Lung (tissue), 12 donors: Measurements from ENCODE around the gene ACSF3. TPM values are rescaled to one million over a fixed set of nuclear protein-coding genes. Genes with fewer than 3 reads are reported as not detected.

Experiments
- ATAC-seq: fragments of 200-7000 bp; cut with Tn5 transposase; one replicate; pipeline ENCODE4 v1.9.1; 2020; ENCODE audit warnings: moderate number of reproducible peaks; ENCODE audit not compliant: insufficient read depth, low FRiP score
- DNase-seq, 3 donors: peaks; one replicate each; pipeline ENCODE4 v3.0.0-alpha.2; 2013 to 2017
- H3K27ac ChIP-seq, 2 donors: one replicate each; pipeline ENCODE4 v1.5.1; 2013; ENCODE audit warnings: mild to moderate bottlenecking in 2 of 2, moderate library complexity in 2 of 2, control low read depth in 1 of 2, inconsistent platforms in 1 of 2, low read depth in 1 of 2, low read length in 1 of 2
- H3K27me3 ChIP-seq, 3 donors: one replicate each; pipeline ENCODE4 v1.5.1; 2013; ENCODE audit warnings: low read length in 2 of 3; ENCODE audit not compliant: control insufficient read depth in 3 of 3, insufficient read depth in 3 of 3
- H3K36me3 ChIP-seq, 4 donors: one replicate each; pipeline ENCODE4 v1.5.1; 2013; ENCODE audit warnings: low read length in 4 of 4, mild to moderate bottlenecking in 1 of 4, moderate library complexity in 1 of 4; ENCODE audit not compliant: control insufficient read depth in 4 of 4, insufficient read depth in 4 of 4
- H3K4me1 ChIP-seq, 5 donors: one replicate each; pipeline ENCODE4 v1.5.1; 2013; ENCODE audit warnings: low read length in 5 of 5, mild to moderate bottlenecking in 2 of 5, moderate library complexity in 1 of 5; ENCODE audit not compliant: control insufficient read depth in 5 of 5, insufficient read depth in 5 of 5
- H3K4me3 ChIP-seq: one replicate; pipeline ENCODE4 v1.5.1; 2013; ENCODE audit warnings: mild to moderate bottlenecking, control low read depth, moderate library complexity
- H3K9ac ChIP-seq, 2 donors: one replicate each; pipeline ENCODE4 v1.5.1; 2013; ENCODE audit warnings: low read length in 2 of 2, control low read depth in 1 of 2; ENCODE audit not compliant: insufficient read depth in 1 of 2
- H3K9me3 ChIP-seq, 4 donors: one replicate each; pipeline ENCODE4 v1.5.1; 2013; ENCODE audit warnings: low read length in 3 of 4, mild to moderate bottlenecking in 1 of 4, moderate library complexity in 1 of 4; ENCODE audit not compliant: control insufficient read depth in 4 of 4, insufficient read depth in 3 of 4
- WGBS, 2 donors: extraction: QIAGEN DNeasy Blood & Tissue Kit; methylation state at CpG; one replicate each; pipeline ENCODE4 v1.1.7; 2013; 5-methylcytosine and 5-hydroxymethylcytosine counted together
- polyA plus RNA-seq, 2 donors: library from polyadenylated mRNA; stranded (reverse); fragments of 200-250 nt; gene quantifications; one replicate each; pipeline ENCODE4 v1.2.1, GENCODE V29; 2013
- total RNA-seq, 2 donors: library from RNA; depleted of rRNA in 1 of 2; stranded (reverse); fragments of >200 nt in 1 of 2; gene quantifications; one replicate each; pipeline ENCODE4 v1.2.1, GENCODE V29; 2014 to 2021
- TF ChIP-seq, protein P1 (sequence below): IDR thresholded peaks from 2 replicates; pipeline ENCODE4 v1.5.1; 2012; ENCODE audit warnings: mild to moderate bottlenecking; ENCODE audit errors: control extremely low read depth, extremely low read depth
- donor health status: control.
- donor health status: control.
- donor health status: Bipolar disorder and iron deficiency.
- donor health status: healthy.
- donor health status: DM: yes; HTN: yes; CAD: no.

ACSF3 gene
- total and polyA plus RNA-seq, 4 donors = 17.4 to 33.6 (median 31.2) TPM

- Histone ChIP-seq H3K27me3 (peaks cover 6 to 35% (median 34%) of the 10 kb centered on the region in 3 donors), H3K9me3 (peaks cover 0 to 2% (median 0%) of the 10 kb centered on the region in 4 donors), H3K27ac (peak within 1 kb of the TSS in 1 of 2 donors; percentile 85), H3K4me1 (peaks cover 0 to 6% (median 0%) of the 10 kb centered on the region in 5 donors), H3K4me3 (peak within 1 kb of the TSS; percentile 55), H3K9ac (no peak within 1 kb of the TSS), H3K36me3 (peaks cover 0 to 1% (median 0%) of the 10 kb centered on the region in 4 donors)
- WGBS, 2 donors = 17 to 27% methylated on average over 26 to 28 of the region's 28 CpGs
- DNase-seq = no peak
- TF ChIP-seq, protein P1, sequence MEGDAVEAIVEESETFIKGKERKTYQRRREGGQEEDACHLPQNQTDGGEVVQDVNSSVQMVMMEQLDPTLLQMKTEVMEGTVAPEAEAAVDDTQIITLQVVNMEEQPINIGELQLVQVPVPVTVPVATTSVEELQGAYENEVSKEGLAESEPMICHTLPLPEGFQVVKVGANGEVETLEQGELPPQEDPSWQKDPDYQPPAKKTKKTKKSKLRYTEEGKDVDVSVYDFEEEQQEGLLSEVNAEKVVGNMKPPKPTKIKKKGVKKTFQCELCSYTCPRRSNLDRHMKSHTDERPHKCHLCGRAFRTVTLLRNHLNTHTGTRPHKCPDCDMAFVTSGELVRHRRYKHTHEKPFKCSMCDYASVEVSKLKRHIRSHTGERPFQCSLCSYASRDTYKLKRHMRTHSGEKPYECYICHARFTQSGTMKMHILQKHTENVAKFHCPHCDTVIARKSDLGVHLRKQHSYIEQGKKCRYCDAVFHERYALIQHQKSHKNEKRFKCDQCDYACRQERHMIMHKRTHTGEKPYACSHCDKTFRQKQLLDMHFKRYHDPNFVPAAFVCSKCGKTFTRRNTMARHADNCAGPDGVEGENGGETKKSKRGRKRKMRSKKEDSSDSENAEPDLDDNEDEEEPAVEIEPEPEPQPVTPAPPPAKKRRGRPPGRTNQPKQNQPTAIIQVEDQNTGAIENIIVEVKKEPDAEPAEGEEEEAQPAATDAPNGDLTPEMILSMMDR = no peak
- peak; percentile 48 for ATAC-seq
Observed at GRCh38 chr16:89200124-89200849, 106.6 kb downstream of the ACSF3 start, which contains the start of gene SLC22A31. Gene SLC22A31 (minus strand): TSS chr16:89200537. CDS start chr16:89200501, 36 bp downstream.

GRCh38 chr16:89200850-89201411, 107.3 kb downstream of the ACSF3 start:
- DNase-seq = no peak
- WGBS, 2 donors = 2% methylated on average over 48 to 58 of the region's 58 CpGs
- peaks cover 6 to 35% (median 34%) of the 10 kb centered on the region in 3 donors for H3K27me3 ChIP-seq
- H3K4me3 ChIP-seq = peak overlapping the region; percentile 55
- TF ChIP-seq, protein P1 = no peak
- H3K9me3 ChIP-seq = peaks cover 0 to 2% (median 0%) of the 10 kb centered on the region in 4 donors
- peaks cover 0 to 1% (median 0%) of the 10 kb centered on the region in 4 donors for H3K36me3 ChIP-seq
- no peak for ATAC-seq
- H3K4me1 ChIP-seq = peaks cover 0 to 6% (median 0%) of the 10 kb centered on the region in 5 donors
- H3K27ac ChIP-seq = peak overlapping the region in 1 of 2 donors; percentile 70
- no peak overlapping the region for H3K9ac ChIP-seq

GRCh38 chr16:89201439-89202377, 108.1 kb downstream of the ACSF3 start:
- Histone ChIP-seq H3K9ac (no peak overlapping the region), H3K27me3 (peaks cover 6 to 35% (median 34%) of the 10 kb centered on the region in 3 donors), H3K4me1 (peaks cover 0 to 6% (median 0%) of the 10 kb centered on the region in 5 donors), H3K36me3 (peaks cover 0 to 1% (median 0%) of the 10 kb centered on the region in 4 donors), H3K4me3 (peak overlapping the region; percentile 55), H3K9me3 (peaks cover 0 to 2% (median 0%) of the 10 kb centered on the region in 4 donors), H3K27ac (peak overlapping the region in 1 of 2 donors; percentile 20)
- DNase-seq (peak; percentile 58 to 86 (median 64)), ATAC-seq (peak; percentile 82)
- 2% methylated on average over 75 to 111 of the region's 111 CpGs for WGBS, 2 donors
- TF ChIP-seq, protein P1 = no peak
